Parathyroid adenoma (tissue), 2 donors: Measurements from ENCODE around the gene SYT5.

Source experiments
- H2AFZ ChIP-seq: fragments of 300-600 bp; sonication (generic); one replicate; pipeline ENCODE4 v1.7.0; 2017; ENCODE audit warnings: antibody characterized with exemption, mild to moderate bottlenecking
- H3K27ac ChIP-seq: fragments of 300-600 bp; sonication (generic); one replicate; pipeline ENCODE4 v1.7.0; 2017
- H3K27me3 ChIP-seq: fragments of 300-600 bp; sonication (generic); one replicate; pipeline ENCODE4 v1.7.0; 2017; ENCODE audit warnings: low read length; ENCODE audit not compliant: control insufficient read depth, insufficient read depth
- H3K36me3 ChIP-seq: fragments of 300-600 bp; sonication (generic); one replicate; pipeline ENCODE4 v1.7.0; 2017; ENCODE audit warnings: low read length; ENCODE audit not compliant: control insufficient read depth, insufficient read depth
- H3K4me1 ChIP-seq: fragments of 300-600 bp; sonication (generic); one replicate; pipeline ENCODE4 v1.7.0; 2017; ENCODE audit warnings: control low read depth
- H3K4me2 ChIP-seq: fragments of 300-600 bp; sonication (generic); one replicate; pipeline ENCODE4 v1.7.0; 2017; ENCODE audit warnings: low read length
- H3K4me3 ChIP-seq: fragments of 300-600 bp; sonication (generic); one replicate; pipeline ENCODE4 v1.7.0; 2017; ENCODE audit warnings: low read depth, low read length
- H3K79me2 ChIP-seq: fragments of 300-600 bp; sonication (generic); one replicate; pipeline ENCODE4 v1.7.0; 2017; ENCODE audit warnings: control low read depth
- H3K9ac ChIP-seq: fragments of 300-600 bp; sonication (generic); one replicate; pipeline ENCODE4 v1.7.0; 2017; ENCODE audit warnings: mild to moderate bottlenecking
- H3K9me3 ChIP-seq: fragments of 300-600 bp; sonication (generic); one replicate; pipeline ENCODE4 v1.7.0; 2017; ENCODE audit warnings: low read length; ENCODE audit not compliant: control insufficient read depth
- TF ChIP-seq, protein P1 (sequence below): fragments of 300-600 bp; sonication (generic); IDR thresholded peaks from one replicate; pipeline ENCODE4 v1.7.0; 2017; ENCODE audit warnings: antibody characterized with exemption, mild to moderate bottlenecking
- donor health status: primary hyperparathyroidism.

Gene SYT5

DNA sequence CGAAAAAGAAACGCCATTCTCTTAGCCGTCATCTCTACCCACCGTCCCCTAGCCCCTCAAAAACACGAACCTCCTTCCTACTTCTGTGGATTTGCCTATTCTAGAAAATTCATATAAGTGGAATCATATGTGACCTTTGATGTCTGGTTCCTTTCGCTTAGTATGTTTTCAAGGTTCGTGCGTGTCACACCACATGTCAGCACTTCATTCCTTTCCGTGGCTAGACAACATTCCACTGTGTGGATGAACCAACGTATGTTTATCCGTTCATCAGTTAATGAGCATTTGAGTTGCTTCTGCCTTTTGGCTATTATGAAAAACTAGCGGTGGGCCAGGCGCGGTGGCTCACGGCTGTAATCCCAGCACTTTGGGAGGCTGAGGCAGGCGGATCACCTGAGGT lies 48.7 kb downstream of the SYT5 start:
- no peak overlapping the region for H3K4me3 ChIP-seq
- H2AFZ ChIP-seq, result no peak overlapping the region
- H3K27me3 ChIP-seq, result no peaks in the 10 kb centered on the region
- no peak overlapping the region for H3K4me2 ChIP-seq
- no peaks in the 10 kb centered on the region for H3K79me2 ChIP-seq
- H3K36me3 ChIP-seq, result no peaks in the 10 kb centered on the region
- no peaks in the 10 kb centered on the region for H3K4me1 ChIP-seq
- H3K9me3 ChIP-seq, result no peaks in the 10 kb centered on the region
- H3K9ac ChIP-seq, result no peak overlapping the region
- no peak overlapping the region for H3K27ac ChIP-seq
- TF ChIP-seq, protein P1, sequence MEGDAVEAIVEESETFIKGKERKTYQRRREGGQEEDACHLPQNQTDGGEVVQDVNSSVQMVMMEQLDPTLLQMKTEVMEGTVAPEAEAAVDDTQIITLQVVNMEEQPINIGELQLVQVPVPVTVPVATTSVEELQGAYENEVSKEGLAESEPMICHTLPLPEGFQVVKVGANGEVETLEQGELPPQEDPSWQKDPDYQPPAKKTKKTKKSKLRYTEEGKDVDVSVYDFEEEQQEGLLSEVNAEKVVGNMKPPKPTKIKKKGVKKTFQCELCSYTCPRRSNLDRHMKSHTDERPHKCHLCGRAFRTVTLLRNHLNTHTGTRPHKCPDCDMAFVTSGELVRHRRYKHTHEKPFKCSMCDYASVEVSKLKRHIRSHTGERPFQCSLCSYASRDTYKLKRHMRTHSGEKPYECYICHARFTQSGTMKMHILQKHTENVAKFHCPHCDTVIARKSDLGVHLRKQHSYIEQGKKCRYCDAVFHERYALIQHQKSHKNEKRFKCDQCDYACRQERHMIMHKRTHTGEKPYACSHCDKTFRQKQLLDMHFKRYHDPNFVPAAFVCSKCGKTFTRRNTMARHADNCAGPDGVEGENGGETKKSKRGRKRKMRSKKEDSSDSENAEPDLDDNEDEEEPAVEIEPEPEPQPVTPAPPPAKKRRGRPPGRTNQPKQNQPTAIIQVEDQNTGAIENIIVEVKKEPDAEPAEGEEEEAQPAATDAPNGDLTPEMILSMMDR, result no peak
